ENCODE data around the gene KAT2B. TPM values are rescaled to one million over a fixed set of nuclear protein-coding genes. Genes with fewer than 3 reads are reported as not detected.

KAT2B gene
- polyA plus RNA-seq, 1 donor from 2014 or later, result 14.2 TPM

- Histone ChIP-seq H3K9me2 (ENCODE audit: insufficient read depth, low read length) (no peaks in the 10 kb centered on the region), H3K9ac (ENCODE audit: low read length) (no peak overlapping the region), H4K20me1 (ENCODE audit: insufficient read depth) (no peaks in the 10 kb centered on the region), H3K36me3 (ENCODE audit: insufficient read depth, low read length) (no peaks in the 10 kb centered on the region), H3F3A (ENCODE audit: insufficient read depth, low read length, poor library complexity, severe bottlenecking) (no peaks in the 10 kb centered on the region), H2AFZ (ENCODE audit: low read depth, low read length) (no peak overlapping the region), H3K4me2 (ENCODE audit: low read length) (no peak overlapping the region), H3K27ac (ENCODE audit: low read length) (no peak overlapping the region), H3K9me3 (ENCODE audit: low read length) (no peaks in the 10 kb centered on the region), H3K27me3 (ENCODE audit: insufficient read depth, low read depth, low read length) (no peaks in the 10 kb centered on the region), H3K4me3 (ENCODE audit: low read length) (no peak overlapping the region), H3K79me2 (replicated peaks; ENCODE audit: insufficient read depth, low read length) (no peaks in the 10 kb centered on the region)
- TF ChIP-seq REST (IDR thresholded peaks at IDR 0.05; ENCODE audit: borderline replicate concordance) (no peak), SMC3 (conservative IDR thresholded peaks at IDR 0.05; ENCODE audit: poor library complexity) (no peak), POLR2AphosphoS5 (IDR thresholded peaks at IDR 0.05) (no peak), EP300 (conservative IDR thresholded peaks at IDR 0.05; ENCODE audit: poor library complexity, severe bottlenecking) (no peak), TAF1 (IDR thresholded peaks at IDR 0.05; ENCODE audit: low read depth) (no peak), CTCF (IDR thresholded peaks at IDR 0.05; ENCODE audit: poor library complexity, severe bottlenecking) (no peak), RAD21 (conservative IDR thresholded peaks at IDR 0.05) (no peak), EZH2 (IDR thresholded peaks at IDR 0.05; ENCODE audit: borderline replicate concordance, insufficient read depth, low read length, poor library complexity, severe bottlenecking) (no peak), MXI1 (conservative IDR thresholded peaks at IDR 0.05; ENCODE audit: poor library complexity, severe bottlenecking) (no peak)
Measured at GRCh38 chr3:20064387-20064786, 24.1 kb downstream of the KAT2B start.

GRCh38 chr3:20064796-20065564 lies 24.7 kb downstream of the KAT2B start:
- H3K9me2 ChIP-seq (ENCODE audit: insufficient read depth, low read length), result no peaks in the 10 kb centered on the region
- H4K20me1 ChIP-seq (ENCODE audit: insufficient read depth), result no peaks in the 10 kb centered on the region
- no peaks in the 10 kb centered on the region for H3K36me3 ChIP-seq (ENCODE audit: insufficient read depth, low read length)
- TF ChIP-seq EZH2 (IDR thresholded peaks at IDR 0.05; ENCODE audit: borderline replicate concordance, insufficient read depth, low read length, poor library complexity, severe bottlenecking) (no peak), MXI1 (conservative IDR thresholded peaks at IDR 0.05; ENCODE audit: poor library complexity, severe bottlenecking) (no peak), CTCF (IDR thresholded peaks at IDR 0.05; ENCODE audit: poor library complexity, severe bottlenecking) (no peak)
- no peaks in the 10 kb centered on the region for H3K9me3 ChIP-seq (ENCODE audit: low read length)
- no peak overlapping the region for H2AFZ ChIP-seq (ENCODE audit: low read depth, low read length)
- no peak overlapping the region for H3K4me2 ChIP-seq (ENCODE audit: low read length)
- H3K9ac ChIP-seq (ENCODE audit: low read length), result no peak overlapping the region
- no peaks in the 10 kb centered on the region for H3K27me3 ChIP-seq (ENCODE audit: insufficient read depth, low read depth, low read length)
- no peak overlapping the region for H3K4me3 ChIP-seq (ENCODE audit: low read length)
- no peak overlapping the region for H3K27ac ChIP-seq (ENCODE audit: low read length)
- H3F3A ChIP-seq (ENCODE audit: insufficient read depth, low read length, poor library complexity, severe bottlenecking), result no peaks in the 10 kb centered on the region
- H3K79me2 ChIP-seq (replicated peaks; ENCODE audit: insufficient read depth, low read length), result no peaks in the 10 kb centered on the region

All from neural cell (in vitro differentiated cells).